Cardiac muscle cell (in vitro differentiated cells and primary cell): ENCODE data around the gene ZMYND8. TPM values are rescaled to one million over a fixed set of nuclear protein-coding genes. Genes with fewer than 3 reads are reported as not detected.
"Not testable (repeated sequence)": the region's sequence is repeated elsewhere in the genome, so short reads cannot be mapped to it uniquely, and the experiment has no call there.

Experiments
- DNase-seq, 2 donors: peaks; one replicate each; pipeline versions ENCODE4 v3.0.0 to v3.0.0-alpha.2; 2010 to 2017; ENCODE audit warnings: low read depth in 1 of 2, low spot score in 1 of 2
- H3K27ac ChIP-seq: fragments of 200-600 bp; sonication (generic); 2 replicates; pipeline ENCODE4 v1.5.1; 2016
- H3K27me3 ChIP-seq: fragments of 200-600 bp; sonication (generic); 2 replicates; pipeline ENCODE4 v1.6.0; 2016; ENCODE audit warnings: control low read depth
- H3K36me3 ChIP-seq: fragments of 200-600 bp; sonication (generic); 2 replicates; pipeline ENCODE4 v1.5.1; 2016; ENCODE audit warnings: control low read depth
- H3K4me1 ChIP-seq: fragments of 200-600 bp; sonication (generic); 2 replicates; pipeline ENCODE4 v1.8.1; 2017; ENCODE audit warnings: low read depth, mild to moderate bottlenecking, mixed run types
- H3K4me3 ChIP-seq: fragments of 200-600 bp; sonication (generic); 2 replicates; pipeline ENCODE4 v1.5.1; 2016; ENCODE audit warnings: mild to moderate bottlenecking
- H3K9me3 ChIP-seq: fragments of 200-600 bp; sonication (generic); 2 replicates; pipeline ENCODE4 v1.5.1; 2017; ENCODE audit warnings: low read depth, mild to moderate bottlenecking, control low read depth
- CTCF ChIP-seq: IDR thresholded peaks from 2 replicates; pipeline ENCODE4 v1.5.1; 2012; ENCODE audit warnings: low read depth, mild to moderate bottlenecking, low read length
- polyA plus RNA-seq: library from polyadenylated mRNA; unstranded; fragments of >200 nt; fragmentation: Nextera tagmentation; extraction: Ambion mirVana; gene quantifications from 2 replicates; pipeline ENCODE4 v1.2.1, GENCODE V29; 2016
- total RNA-seq: library from RNA; depleted of rRNA; stranded (reverse); fragments of >200 nt; gene quantifications from 2 replicates; pipeline ENCODE4 v1.2.3, GENCODE V29; 2016

Gene ZMYND8
- total and polyA plus RNA-seq, 2 experiments from 2014 or later, result 27.5 to 45.0 TPM

DNA sequence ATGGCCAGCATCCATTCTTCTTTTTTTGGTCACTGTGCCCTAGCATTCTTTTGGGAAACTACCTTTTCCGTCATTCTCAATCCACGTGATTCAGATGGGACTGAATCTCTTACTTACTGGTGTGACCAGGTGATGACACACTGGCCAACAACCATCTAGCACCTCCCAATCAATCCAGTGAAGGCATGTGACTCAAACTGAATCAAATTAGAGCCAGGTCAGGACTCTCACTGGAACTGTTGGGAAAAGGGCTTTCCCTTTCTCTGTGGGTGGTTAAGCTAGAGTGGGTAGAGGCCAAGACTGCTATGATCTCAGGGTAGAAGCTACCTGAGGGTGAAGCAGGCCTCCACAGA lies 36.2 kb upstream of the ZMYND8 start:
- Histone ChIP-seq H3K9me3 (no peaks in the 10 kb centered on the region), H3K27ac (no peak overlapping the region), H3K4me3 (no peak overlapping the region), H3K36me3 (no peaks in the 10 kb centered on the region), H3K27me3 (no peaks in the 10 kb centered on the region), H3K4me1 (peaks cover under 1% of the 10 kb centered on the region)
- TF ChIP-seq CTCF, result no peak
- DNase-seq, result no peak

GRCh38 chr20:47392015-47392720 lies 35.7 kb upstream of the ZMYND8 start:
- no peak overlapping the region for H3K4me3 ChIP-seq

GRCh38 chr20:47391276-47392010 lies 34.9 kb upstream of the ZMYND8 start:
- Histone ChIP-seq H3K27ac (no peak overlapping the region), H3K27me3 (no peaks in the 10 kb centered on the region), H3K4me1 (no peaks in the 10 kb centered on the region), H3K36me3 (no peaks in the 10 kb centered on the region), H3K9me3 (no peaks in the 10 kb centered on the region), H3K4me3 (no peak overlapping the region)
- no peak for DNase-seq
- TF ChIP-seq CTCF, result no peak

More at GRCh38 chr20:47392015-47392720, 35.7 kb upstream of the ZMYND8 start:
- peak in 1 of 2 donors; percentile 93 for DNase-seq
- no peaks in the 10 kb centered on the region for H3K27me3 ChIP-seq
- no peaks in the 10 kb centered on the region for H3K9me3 ChIP-seq
- no peaks in the 10 kb centered on the region for H3K4me1 ChIP-seq
- H3K27ac ChIP-seq, result no peak overlapping the region
- TF ChIP-seq CTCF, result no peak
- no peaks in the 10 kb centered on the region for H3K36me3 ChIP-seq

DNA sequence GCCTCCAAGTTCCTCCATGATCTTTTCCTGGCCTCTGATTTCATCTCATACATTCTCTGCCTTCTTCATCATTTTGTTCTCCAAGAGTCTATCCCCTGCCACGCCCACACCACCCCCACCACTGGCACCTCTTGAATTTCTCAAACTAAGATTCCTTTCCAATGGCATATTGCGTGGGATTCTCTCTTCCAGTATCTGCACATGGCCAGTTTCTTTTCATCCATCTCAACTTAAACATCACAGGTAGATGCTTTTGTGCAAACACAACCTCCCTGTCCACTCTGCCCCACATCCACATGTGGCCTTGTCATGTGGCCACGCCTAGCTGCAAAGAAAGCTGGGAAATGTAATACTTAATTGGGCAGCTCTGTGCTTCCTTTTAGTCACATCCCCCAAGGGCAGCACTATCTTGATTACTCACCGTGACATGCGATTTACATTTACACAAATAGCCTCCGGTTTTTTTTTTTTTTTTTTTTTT lies 33.4 kb upstream of the ZMYND8 start:
- peak in 1 of 2 donors; percentile 40 for DNase-seq
- TF ChIP-seq CTCF, result no peak
- no peaks in the 10 kb centered on the region for H3K4me1 ChIP-seq
- H3K36me3 ChIP-seq, result no peaks in the 10 kb centered on the region
- H3K9me3 ChIP-seq, result no peaks in the 10 kb centered on the region
- H3K27ac ChIP-seq, result no peak overlapping the region
- no peaks in the 10 kb centered on the region for H3K27me3 ChIP-seq
- H3K4me3 ChIP-seq, result no peak overlapping the region

GRCh38 chr20:47385968-47386367 lies 29.5 kb upstream of the ZMYND8 start:
- not testable (repeated sequence) for H3K27ac ChIP-seq, H3K4me1 ChIP-seq, H3K4me3 ChIP-seq, DNase-seq, H3K9me3 ChIP-seq, H3K36me3 ChIP-seq, H3K27me3 ChIP-seq
